H9 (cell line): Measurements from ENCODE around the gene SYNGR1. TPM values are rescaled to one million over a fixed set of nuclear protein-coding genes. Genes with fewer than 3 reads are reported as not detected.

Source experiments
- DNase-seq: peaks from one replicate; pipeline ENCODE4 v3.0.0-alpha.2; 2017
- H2AFZ ChIP-seq: one replicate; pipeline ENCODE4 v1.6.1; 2013; ENCODE audit warnings: mild to moderate bottlenecking, low read length, control low read depth, moderate library complexity
- H2AK5ac ChIP-seq: 2 replicates; pipeline ENCODE4 v1.6.1; 2013; ENCODE audit warnings: low read length, control low read depth, mixed read lengths; ENCODE audit not compliant: insufficient read length
- H2BK120ac ChIP-seq: one replicate; pipeline ENCODE4 v1.6.1; 2013; ENCODE audit warnings: low read depth, mild to moderate bottlenecking, low read length, control low read depth, inconsistent platforms; ENCODE audit not compliant: poor library complexity, severe bottlenecking
- H2BK12ac ChIP-seq: 2 replicates; pipeline ENCODE4 v1.6.1; 2013; ENCODE audit warnings: low read length, control low read depth, mixed read lengths, low read depth; ENCODE audit not compliant: insufficient read length
- H2BK15ac ChIP-seq: 2 replicates; pipeline ENCODE4 v1.6.1; 2013; ENCODE audit warnings: low read depth, low read length, control low read depth
- H2BK20ac ChIP-seq: one replicate; pipeline ENCODE4 v1.6.1; 2013; ENCODE audit warnings: low read depth, mild to moderate bottlenecking, low read length, control low read depth, inconsistent platforms; ENCODE audit not compliant: poor library complexity, severe bottlenecking
- H2BK5ac ChIP-seq: 2 replicates; pipeline ENCODE4 v1.6.1; 2013; ENCODE audit warnings: low read length, control low read depth, mixed read lengths; ENCODE audit not compliant: insufficient read length
- H3K14ac ChIP-seq: 2 replicates; pipeline ENCODE4 v1.6.1; 2013; ENCODE audit warnings: low read length, control low read depth; ENCODE audit not compliant: insufficient read depth
- H3K18ac ChIP-seq: 2 replicates; pipeline ENCODE4 v1.6.1; 2013; ENCODE audit warnings: low read depth, mild to moderate bottlenecking, mixed read lengths, low read length, control low read depth; ENCODE audit not compliant: insufficient read length
- H3K23ac ChIP-seq: 2 replicates; pipeline ENCODE4 v1.6.1; 2013; ENCODE audit warnings: low read length, control low read depth, mixed read lengths, low read depth; ENCODE audit not compliant: insufficient read length
- H3K23me2 ChIP-seq: 2 replicates; pipeline ENCODE4 v1.6.1; 2013; ENCODE audit warnings: low read depth, mild to moderate bottlenecking, mixed read lengths, low read length, control low read depth; ENCODE audit not compliant: insufficient read length, poor library complexity, severe bottlenecking
- H3K27ac ChIP-seq: 2 replicates; pipeline ENCODE4 v1.5.1; 2013; ENCODE audit warnings: low read length, control low read depth, mixed read lengths, low read depth; ENCODE audit not compliant: insufficient read length
- H3K27me3 ChIP-seq: 2 replicates; pipeline ENCODE4 v1.6.1; 2013; ENCODE audit warnings: low read length, control low read depth, inconsistent platforms; ENCODE audit not compliant: insufficient read depth
- H3K4ac ChIP-seq: 2 replicates; pipeline ENCODE4 v1.6.1; 2013; ENCODE audit warnings: low read depth, mild to moderate bottlenecking, control low read depth, inconsistent platforms, low read length, moderate library complexity
- H3K4me1 ChIP-seq: 2 replicates; pipeline ENCODE4 v1.6.1; 2013; ENCODE audit warnings: low read length, control low read depth, inconsistent platforms; ENCODE audit not compliant: insufficient read depth
- H3K4me2 ChIP-seq: 2 replicates; pipeline ENCODE4 v1.6.1; 2013; ENCODE audit warnings: low read length, control low read depth, mixed read lengths; ENCODE audit not compliant: insufficient read length, insufficient read depth
- H3K56ac ChIP-seq: 2 replicates; pipeline ENCODE4 v1.6.1; 2013; ENCODE audit warnings: low read depth, mild to moderate bottlenecking, mixed read lengths, low read length, control low read depth; ENCODE audit not compliant: insufficient read length
- H3K79me1 ChIP-seq: 2 replicates; pipeline ENCODE4 v1.6.1; 2013; ENCODE audit warnings: low read depth, mild to moderate bottlenecking, moderate library complexity, low read length, control low read depth, inconsistent platforms; ENCODE audit not compliant: insufficient read depth, poor library complexity, severe bottlenecking
- H3K79me2 ChIP-seq: 2 replicates; pipeline ENCODE4 v1.6.1; 2013; ENCODE audit warnings: low read length, control low read depth, inconsistent platforms; ENCODE audit not compliant: insufficient read depth
- H3K9ac ChIP-seq: 2 replicates; pipeline ENCODE4 v1.6.1; 2013; ENCODE audit warnings: low read length, control low read depth, mixed read lengths; ENCODE audit not compliant: insufficient read length; ENCODE audit errors: extremely low read depth
- H3K9me3 ChIP-seq: one replicate; pipeline ENCODE4 v1.6.1; 2013; ENCODE audit warnings: low read depth, low read length, inconsistent platforms; ENCODE audit not compliant: control insufficient read depth
- H3T11ph ChIP-seq: one replicate; pipeline ENCODE4 v1.6.1; 2013; ENCODE audit warnings: mild to moderate bottlenecking, low read length, control low read depth, inconsistent platforms
- H4K20me1 ChIP-seq: one replicate; pipeline ENCODE4 v1.6.1; 2013; ENCODE audit not compliant: control insufficient read depth, insufficient read length, insufficient read depth
- H4K5ac ChIP-seq: 2 replicates; pipeline ENCODE4 v1.6.1; 2013; ENCODE audit warnings: low read depth, mild to moderate bottlenecking, mixed read lengths, low read length, control low read depth; ENCODE audit not compliant: insufficient read length
- H4K8ac ChIP-seq: replicated peaks from 2 replicates; pipeline ENCODE4 v1.6.1; 2013; ENCODE audit warnings: low read length, control low read depth, mixed read lengths, low read depth; ENCODE audit not compliant: insufficient read length
- H4K91ac ChIP-seq: 2 replicates; pipeline ENCODE4 v1.6.1; 2013; ENCODE audit warnings: low read depth, mild to moderate bottlenecking, moderate library complexity, mixed read lengths, low read length, control low read depth; ENCODE audit not compliant: insufficient read length
- H3K27ac Mint-ChIP-seq, 3 experiments: 2 replicates in 2 of 3; 3 replicates in 1 of 3; pipeline ENCODE4 v1.8.0; 2020 to 2021; ENCODE audit warnings: mixed read lengths in 3 of 3, mild to moderate bottlenecking in 1 of 3, moderate library complexity in 1 of 3
- H3K27me3 Mint-ChIP-seq: 2 replicates; pipeline ENCODE4 v1.8.0; 2021; ENCODE audit warnings: low read depth, mild to moderate bottlenecking, moderate library complexity, mixed read lengths
- H3K36me3 Mint-ChIP-seq, 3 experiments: 2 replicates in 2 of 3; 3 replicates in 1 of 3; pipeline ENCODE4 v1.8.0; 2020 to 2021; ENCODE audit warnings: low read depth in 3 of 3, mixed read lengths in 3 of 3; ENCODE audit not compliant: insufficient read depth in 1 of 3
- H3K4me1 Mint-ChIP-seq, 2 experiments: 2 replicates each; pipeline ENCODE4 v1.8.0; 2020; ENCODE audit warnings: mixed read lengths in 2 of 2
- H3K4me3 Mint-ChIP-seq, 2 experiments: 2 replicates in 1 of 2; 3 replicates in 1 of 2; pipeline ENCODE4 v1.8.0; 2020 to 2021; ENCODE audit warnings: mild to moderate bottlenecking in 2 of 2, mixed read lengths in 2 of 2, moderate library complexity in 1 of 2
- H3K9me3 Mint-ChIP-seq, 2 experiments: 2 replicates in 1 of 2; 3 replicates in 1 of 2; pipeline ENCODE4 v1.8.0; 2020; ENCODE audit warnings: mild to moderate bottlenecking in 2 of 2, mixed read lengths in 2 of 2, moderate library complexity in 1 of 2
- WGBS: extraction: QIAGEN DNeasy Blood & Tissue Kit; methylation state at CpG from one replicate; pipeline ENCODE4 v1.1.7; 2013; ENCODE audit warnings: missing lambda C conversion rate, low lambda C conversion rate, mixed read lengths; ENCODE audit not compliant: insufficient read length; ENCODE audit errors: extremely low coverage; 5-methylcytosine and 5-hydroxymethylcytosine counted together
- total RNA-seq: library from RNA; stranded (reverse); gene quantifications from 2 replicates; pipeline ENCODE4 v1.2.1, GENCODE V29; 2021
- TF ChIP-seq, protein P1 (sequence below): fragments of 200-600 bp; sonication (generic); conservative IDR thresholded peaks from 3 replicates; pipeline ENCODE4 v1.8.0; 2021; ENCODE audit warnings: antibody characterized with exemption, mild to moderate bottlenecking

SYNGR1 gene
- total RNA-seq, 1 experiment from 2014 or later, result 13.2 TPM

GRCh38 chr22:39306456-39307361 lies 43.1 kb upstream of the SYNGR1 start:
- Histone ChIP-seq H3K4me2 (no peak overlapping the region), H4K8ac (no peak overlapping the region), H3K23ac (no peak overlapping the region), H3K18ac (no peak overlapping the region), H3K27ac (no peak overlapping the region), H4K5ac (no peak overlapping the region), H2AK5ac (no peak overlapping the region), H3K79me1 (no peaks in the 10 kb centered on the region), H2BK120ac (no peak overlapping the region), H3K14ac (no peak overlapping the region), H2BK15ac (no peak overlapping the region), H3K4me1 (peaks cover 2% of the 10 kb centered on the region; the same call in 1 of the 2 replicates), H2BK12ac (no peak overlapping the region), H3K4ac (no peak overlapping the region), H4K20me1 (no peaks in the 10 kb centered on the region), H4K91ac (no peak overlapping the region), H3K9ac (no peak overlapping the region), H3T11ph (no peak overlapping the region), H2AFZ (no peak overlapping the region), H2BK20ac (no peak overlapping the region), H3K79me2 (no peaks in the 10 kb centered on the region), H3K9me3 (peaks cover 4% of the 10 kb centered on the region), H3K23me2 (no peaks in the 10 kb centered on the region), H2BK5ac (no peak overlapping the region), H3K27me3 (no peaks in the 10 kb centered on the region), H3K56ac (no peak overlapping the region)
- Mint-ChIP-seq H3K27ac (peak overlapping the region in 2 of 3 experiments; percentile 27 to 41; a peak in 4 of 7 replicates), H3K4me3 (no peak overlapping the region), H3K36me3 (peaks cover 23 to 54% (median 34%) of the 10 kb centered on the region in 3 experiments), H3K4me1 (peaks cover 24% of the 10 kb centered on the region in 2 experiments), H3K9me3 (peaks cover 2 to 6% of the 10 kb centered on the region in 2 experiments; a peak in 3 of 5 replicates), H3K27me3 (peaks cover 11% of the 10 kb centered on the region; the same call in 1 of the 2 replicates)
- TF ChIP-seq, protein P1, sequence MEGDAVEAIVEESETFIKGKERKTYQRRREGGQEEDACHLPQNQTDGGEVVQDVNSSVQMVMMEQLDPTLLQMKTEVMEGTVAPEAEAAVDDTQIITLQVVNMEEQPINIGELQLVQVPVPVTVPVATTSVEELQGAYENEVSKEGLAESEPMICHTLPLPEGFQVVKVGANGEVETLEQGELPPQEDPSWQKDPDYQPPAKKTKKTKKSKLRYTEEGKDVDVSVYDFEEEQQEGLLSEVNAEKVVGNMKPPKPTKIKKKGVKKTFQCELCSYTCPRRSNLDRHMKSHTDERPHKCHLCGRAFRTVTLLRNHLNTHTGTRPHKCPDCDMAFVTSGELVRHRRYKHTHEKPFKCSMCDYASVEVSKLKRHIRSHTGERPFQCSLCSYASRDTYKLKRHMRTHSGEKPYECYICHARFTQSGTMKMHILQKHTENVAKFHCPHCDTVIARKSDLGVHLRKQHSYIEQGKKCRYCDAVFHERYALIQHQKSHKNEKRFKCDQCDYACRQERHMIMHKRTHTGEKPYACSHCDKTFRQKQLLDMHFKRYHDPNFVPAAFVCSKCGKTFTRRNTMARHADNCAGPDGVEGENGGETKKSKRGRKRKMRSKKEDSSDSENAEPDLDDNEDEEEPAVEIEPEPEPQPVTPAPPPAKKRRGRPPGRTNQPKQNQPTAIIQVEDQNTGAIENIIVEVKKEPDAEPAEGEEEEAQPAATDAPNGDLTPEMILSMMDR, result peak; percentile 73
- peak; percentile 74 for DNase-seq
- WGBS, result no CpG with 5 or more reads among the region's 14 CpGs
